HCT116 (cell line): Measurements from ENCODE around the gene CFAP61. TPM values are rescaled to one million over a fixed set of nuclear protein-coding genes. Genes with fewer than 3 reads are reported as not detected.

ENCODE experiments used
- ATAC-seq: fragments of 200-7000 bp; cut with Tn5 transposase; 2 replicates; pipeline ENCODE4 v1.9.1; 2020; ENCODE audit warnings: mild to moderate bottlenecking, moderate library complexity
- BruUV-seq: library from RNA; stranded (reverse); fragments of 400-500 nt; replicated peaks from 2 replicates; lab custom pipeline; 2021; lab: Mats Ljungman, UMichigan
- CTCF ChIA-PET: fragments of 300-600 bp; sonication (Branson Sonifier 250); formaldehyde crosslinking; loops from one replicate; lab custom pipeline; 2021; ENCODE audit warnings: antibody characterized with exemption; lab: Charles Lee
- POLR2A ChIA-PET: fragments of 300-600, 350-600 bp; sonication (Branson Sonifier 250); formaldehyde crosslinking; loops from one replicate; lab custom pipeline; 2021; ENCODE audit warnings: antibody characterized with exemption; lab: Charles Lee
- RAD21 ChIA-PET, 2 experiments: fragments of 300-600 bp; sonication (Branson Sonifier 250); formaldehyde crosslinking; loops; one replicate each; lab custom pipeline; 2023; ENCODE audit warnings: low total read pairs in 2 of 2; ENCODE audit not compliant: uncharacterized antibody in 2 of 2, unreplicated experiment in 2 of 2, low non-redundant PET in 1 of 2; lab: Charles Lee
- DNase-seq: peaks from one replicate; pipeline ENCODE4 v3.0.0-alpha.2; 2010; ENCODE audit warnings: low read depth, low spot score
- H2AFZ ChIP-seq: fragments of 200-600 bp; shearing (Covaris generic), sonication (generic); 2 replicates; pipeline ENCODE4 v1.6.1; 2017; ENCODE audit warnings: low read depth, mixed run types, mixed read lengths, antibody characterized with exemption, low read length; ENCODE audit not compliant: poor library complexity, severe bottlenecking
- H3K27ac ChIP-seq: 2 replicates; pipeline ENCODE4 v1.5.1; 2012; ENCODE audit warnings: low read depth, low read length
- H3K27me3 ChIP-seq: fragments of 200-600 bp; sonication (generic); 2 replicates; pipeline ENCODE4 v1.6.1; 2016; ENCODE audit warnings: mixed run types, low read length, mixed read lengths; ENCODE audit not compliant: insufficient read depth
- H3K36me3 ChIP-seq, 2 experiments: fragments of 200-500 bp in 1 of 2; fragments of 200-600 bp in 1 of 2; sonication (Bioruptor generic) in 1 of 2; sonication (generic) in 1 of 2; 2 replicates each; pipeline versions ENCODE4 v1.5.1 to v1.6.1; 2014 to 2016; ENCODE audit warnings: low read length in 2 of 2, inconsistent platforms in 1 of 2, mixed read lengths in 1 of 2, mixed run types in 1 of 2; ENCODE audit not compliant: insufficient read depth in 2 of 2, control insufficient read depth in 1 of 2
- H3K4me1 ChIP-seq, 2 experiments: fragments of 200-600 bp in 1 of 2; sonication (generic) in 1 of 2; 2 replicates each; pipeline versions ENCODE4 v1.5.1 to v1.6.1; 2012 to 2017; ENCODE audit warnings: low read length in 2 of 2, inconsistent platforms in 1 of 2, mild to moderate bottlenecking in 1 of 2, mixed read lengths in 1 of 2, mixed run types in 1 of 2, moderate library complexity in 1 of 2; ENCODE audit not compliant: insufficient read depth in 2 of 2, control insufficient read depth in 1 of 2
- H3K4me2 ChIP-seq: fragments of 200-600 bp; sonication (generic); 2 replicates; pipeline ENCODE4 v1.6.1; 2017; ENCODE audit warnings: mixed run types, low read length, mixed read lengths
- H3K4me3 ChIP-seq, 2 experiments: fragments of 200-600 bp in 1 of 2; sonication (generic) in 1 of 2; replicated peaks in 1 of 2; 2 replicates each; pipeline ENCODE4 v1.5.1; 2011 to 2016; ENCODE audit warnings: low read length in 2 of 2, control low read depth in 1 of 2, low read depth in 1 of 2, mild to moderate bottlenecking in 1 of 2, mixed read lengths in 1 of 2, mixed run types in 1 of 2
- H3K79me2 ChIP-seq: fragments of 200-600 bp; sonication (generic); 2 replicates; pipeline ENCODE4 v1.6.1; 2017; ENCODE audit warnings: mild to moderate bottlenecking, mixed run types, low read length, moderate library complexity, mixed read lengths; ENCODE audit not compliant: insufficient read depth
- H3K9ac ChIP-seq: fragments of 200-600 bp; sonication (generic); 2 replicates; pipeline ENCODE4 v1.6.1; 2016; ENCODE audit warnings: low read length, mixed read lengths
- H3K9me2 ChIP-seq: fragments of 200-600 bp; sonication (generic), shearing (Covaris generic); 2 replicates; pipeline ENCODE4 v1.6.1; 2017; ENCODE audit warnings: mixed run types, mild to moderate bottlenecking, moderate library complexity; ENCODE audit not compliant: insufficient read depth
- H3K9me3 ChIP-seq, 2 experiments: fragments of 200-500 bp in 1 of 2; fragments of 200-600 bp in 1 of 2; sonication (Bioruptor generic) in 1 of 2; sonication (generic) in 1 of 2; 2 replicates each; pipeline ENCODE4 v1.6.1; 2014 to 2017; ENCODE audit warnings: low read length in 2 of 2, mixed read lengths in 2 of 2, inconsistent platforms in 1 of 2, low read depth in 1 of 2, mild to moderate bottlenecking in 1 of 2, mixed run types in 1 of 2, moderate library complexity in 1 of 2; ENCODE audit not compliant: control insufficient read depth in 1 of 2, insufficient read depth in 1 of 2
- H4K20me1 ChIP-seq: fragments of 200-600 bp; sonication (generic), shearing (Covaris generic); 2 replicates; pipeline ENCODE4 v1.6.1; 2017; ENCODE audit warnings: mixed run types, mild to moderate bottlenecking, moderate library complexity; ENCODE audit not compliant: insufficient read depth
- CBX3 ChIP-seq: IDR thresholded peaks from 2 replicates; pipeline ENCODE4 v1.6.1; 2012; ENCODE audit warnings: low read depth
- CEBPB ChIP-seq: IDR thresholded peaks from 2 replicates; pipeline ENCODE4 v1.6.1; 2012; ENCODE audit warnings: low read depth
- EGR1 ChIP-seq: IDR thresholded peaks from 2 replicates; pipeline ENCODE4 v1.6.1; 2012; ENCODE audit warnings: low read depth
- ELF1 ChIP-seq: IDR thresholded peaks from 2 replicates; pipeline ENCODE4 v1.6.1; 2012; ENCODE audit warnings: low read depth, borderline replicate concordance
- EZH2phosphoT487 ChIP-seq: fragments of 200-600 bp; IDR thresholded peaks from 2 replicates; pipeline ENCODE4 v1.6.1; 2018; ENCODE audit warnings: antibody characterized with exemption, borderline replicate concordance
- FOSL1 ChIP-seq: IDR thresholded peaks from 2 replicates; pipeline ENCODE4 v1.6.1; 2012; ENCODE audit warnings: low read depth
- JUND ChIP-seq: IDR thresholded peaks from 2 replicates; pipeline ENCODE4 v1.6.1; 2012
- SP1 ChIP-seq: IDR thresholded peaks from 2 replicates; pipeline ENCODE4 v1.6.1; 2012; ENCODE audit warnings: low read depth
- SRF ChIP-seq: IDR thresholded peaks from 2 replicates; pipeline ENCODE4 v1.6.1; 2012; ENCODE audit warnings: low read depth
- TCF7L2 ChIP-seq: IDR thresholded peaks from 2 replicates; pipeline ENCODE4 v1.7.0; 2011; ENCODE audit warnings: borderline replicate concordance, inconsistent platforms; ENCODE audit not compliant: insufficient read depth, insufficient read length; ENCODE audit errors: extremely low read depth
- ZBTB33 ChIP-seq: IDR thresholded peaks from 2 replicates; pipeline ENCODE4 v1.6.1; 2011; ENCODE audit warnings: mild to moderate bottlenecking, low read length, moderate library complexity; ENCODE audit not compliant: insufficient replicate concordance; ENCODE audit errors: extremely low read depth
- intact Hi-C: fragments of 100-400 bp; cut with micrococcal nuclease; formaldehyde crosslinking; loops from 2 replicates; pipeline ENCODE4 v1.10.0; 2022
- total RNA-seq: library from RNA; stranded (reverse); gene quantifications from one replicate; pipeline ENCODE4 v1.2.1, GENCODE V29; 2021; ENCODE audit not compliant: unreplicated experiment
- TF ChIP-seq, protein P1 (sequence below), 3 experiments: fragments of 200-600 bp in 1 of 3; sonication (generic) in 1 of 3; IDR thresholded peaks in 2 of 3; conservative IDR thresholded peaks in 1 of 3; 2 replicates each; pipeline ENCODE4 v1.5.1; 2012 to 2017; ENCODE audit warnings: low read depth in 2 of 3, low read length in 2 of 3, antibody characterized with exemption in 1 of 3, borderline replicate concordance in 1 of 3, control low read depth in 1 of 3, mild to moderate bottlenecking in 1 of 3, mixed read lengths in 1 of 3, mixed run types in 1 of 3, moderate library complexity in 1 of 3; ENCODE audit not compliant: insufficient read depth in 1 of 3
- TF ChIP-seq, protein P2 (sequence below): IDR thresholded peaks from 2 replicates; pipeline ENCODE4 v1.6.1; 2012

Gene CFAP61
- total RNA-seq, 1 experiment from 2014 or later = 1.7 TPM

GRCh38 chr20:20203784-20204183 lies 151.5 kb downstream of the CFAP61 start:
- H3K9me2 ChIP-seq = no peaks in the 10 kb centered on the region
- BruUV-seq = no TSS peak
- DNase-seq = no peak
- H3K4me1 ChIP-seq = no peaks in the 10 kb centered on the region
- no peak for ATAC-seq
- H3K9me3 ChIP-seq = no peaks in the 10 kb centered on the region
- POLR2A ChIA-PET = no interaction called here
- CTCF ChIA-PET = no interaction called here
- RAD21 ChIA-PET = no interaction called here
- no peaks in the 10 kb centered on the region for H4K20me1 ChIP-seq
- no peak overlapping the region for H3K4me3 ChIP-seq
- H3K27me3 ChIP-seq = peaks cover 13% of the 10 kb centered on the region; the same call in 1 of the 2 replicates
- no peak overlapping the region for H3K27ac ChIP-seq
- H3K79me2 ChIP-seq = no peaks in the 10 kb centered on the region
- no peak overlapping the region for H3K9ac ChIP-seq
- intact Hi-C loops = no loop called here
- H3K36me3 ChIP-seq = no peaks in the 10 kb centered on the region
- TF ChIP-seq FOSL1 (no peak), CBX3 (no peak), ELF1 (no peak), EGR1 (no peak), ZBTB33 (no peak), TCF7L2 (no peak), EZH2phosphoT487 (no peak), CEBPB (no peak), SP1 (no peak), JUND (no peak), SRF (no peak)
- TF ChIP-seq, protein P1, sequence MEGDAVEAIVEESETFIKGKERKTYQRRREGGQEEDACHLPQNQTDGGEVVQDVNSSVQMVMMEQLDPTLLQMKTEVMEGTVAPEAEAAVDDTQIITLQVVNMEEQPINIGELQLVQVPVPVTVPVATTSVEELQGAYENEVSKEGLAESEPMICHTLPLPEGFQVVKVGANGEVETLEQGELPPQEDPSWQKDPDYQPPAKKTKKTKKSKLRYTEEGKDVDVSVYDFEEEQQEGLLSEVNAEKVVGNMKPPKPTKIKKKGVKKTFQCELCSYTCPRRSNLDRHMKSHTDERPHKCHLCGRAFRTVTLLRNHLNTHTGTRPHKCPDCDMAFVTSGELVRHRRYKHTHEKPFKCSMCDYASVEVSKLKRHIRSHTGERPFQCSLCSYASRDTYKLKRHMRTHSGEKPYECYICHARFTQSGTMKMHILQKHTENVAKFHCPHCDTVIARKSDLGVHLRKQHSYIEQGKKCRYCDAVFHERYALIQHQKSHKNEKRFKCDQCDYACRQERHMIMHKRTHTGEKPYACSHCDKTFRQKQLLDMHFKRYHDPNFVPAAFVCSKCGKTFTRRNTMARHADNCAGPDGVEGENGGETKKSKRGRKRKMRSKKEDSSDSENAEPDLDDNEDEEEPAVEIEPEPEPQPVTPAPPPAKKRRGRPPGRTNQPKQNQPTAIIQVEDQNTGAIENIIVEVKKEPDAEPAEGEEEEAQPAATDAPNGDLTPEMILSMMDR (IDR thresholded peaks at IDR 0.05 in 2 of 3, conservative IDR thresholded peaks at IDR 0.05 in 1 of 3; ENCODE audit: borderline replicate concordance in 1 of 3, insufficient read depth in 1 of 3, low read depth in 2 of 3, low read length in 2 of 3) = no peak
- TF ChIP-seq, protein P2, sequence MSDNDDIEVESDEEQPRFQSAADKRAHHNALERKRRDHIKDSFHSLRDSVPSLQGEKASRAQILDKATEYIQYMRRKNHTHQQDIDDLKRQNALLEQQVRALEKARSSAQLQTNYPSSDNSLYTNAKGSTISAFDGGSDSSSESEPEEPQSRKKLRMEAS = no peak
- no peak overlapping the region for H2AFZ ChIP-seq
- H3K4me2 ChIP-seq = no peak overlapping the region
